IMR-90 (cell line): ENCODE results near the gene EPS8. TPM values are rescaled to one million over a fixed set of nuclear protein-coding genes. Genes with fewer than 3 reads are reported as not detected.

Source experiments
- ATAC-seq: fragments of 200-7000 bp; cut with Tn5 transposase; 2 replicates; pipeline ENCODE4 v1.9.1; 2020; ENCODE audit warnings: low read depth, mild to moderate bottlenecking, moderate library complexity
- BruUV-seq: library from RNA; stranded (reverse); fragments of 400-500 nt; replicated peaks from 2 replicates; lab custom pipeline; 2021; lab: Mats Ljungman, UMichigan
- CTCF ChIA-PET: fragments of 300-600 bp; formaldehyde crosslinking; extraction: SDS; loops from one replicate; lab custom pipeline; 2021; ENCODE audit warnings: antibody characterized with exemption; lab: Yijun Ruan, JAX
- POLR2A ChIA-PET: fragments of 300-600 bp; sonication (Branson Sonifier 250); formaldehyde crosslinking; loops from one replicate; lab custom pipeline; 2022; ENCODE audit warnings: antibody characterized with exemption; ENCODE audit not compliant: unreplicated experiment; lab: Charles Lee
- DNase-seq: peaks from one replicate; pipeline ENCODE4 v3.0.0; 2013
- H2AFZ ChIP-seq: replicated peaks from 2 replicates; pipeline ENCODE3; 2013; ENCODE audit warnings: low read length, mild to moderate bottlenecking; ENCODE audit not compliant: poor library complexity
- H2AK5ac ChIP-seq: 2 replicates; pipeline ENCODE4 v1.6.1; 2013; ENCODE audit warnings: low read depth, low read length, inconsistent platforms
- H2AK9ac ChIP-seq: replicated peaks from 2 replicates; pipeline ENCODE3; 2013; ENCODE audit warnings: mild to moderate bottlenecking, low read depth, low read length, moderate library complexity; ENCODE audit not compliant: poor library complexity
- H2BK120ac ChIP-seq: 2 replicates; pipeline ENCODE4 v1.6.1; 2013; ENCODE audit warnings: low read depth, low read length, inconsistent platforms
- H2BK15ac ChIP-seq: 3 replicates; pipeline ENCODE4 v1.6.1; 2013; ENCODE audit warnings: low read depth, low read length, inconsistent platforms
- H2BK20ac ChIP-seq: 2 replicates; pipeline ENCODE4 v1.6.1; 2013; ENCODE audit warnings: low read depth, mild to moderate bottlenecking, inconsistent platforms, low read length, moderate library complexity
- H2BK5ac ChIP-seq: 2 replicates; pipeline ENCODE4 v1.6.1; 2013; ENCODE audit warnings: mild to moderate bottlenecking, low read depth, low read length, inconsistent platforms; ENCODE audit not compliant: poor library complexity, severe bottlenecking
- H3K14ac ChIP-seq: replicated peaks from 2 replicates; pipeline ENCODE4 v1.6.1; 2013; ENCODE audit warnings: low read depth, low read length, inconsistent platforms
- H3K18ac ChIP-seq: 2 replicates; pipeline ENCODE4 v1.6.1; 2013; ENCODE audit warnings: low read depth, low read length, control low read depth
- H3K23ac ChIP-seq: 2 replicates; pipeline ENCODE4 v1.6.1; 2013; ENCODE audit warnings: low read depth, low read length, inconsistent platforms
- H3K27ac ChIP-seq: 2 replicates; pipeline ENCODE4 v1.5.1; 2013; ENCODE audit warnings: mild to moderate bottlenecking, control low read depth, low read length; ENCODE audit not compliant: insufficient read depth
- H3K27me3 ChIP-seq: 2 replicates; pipeline ENCODE4 v1.6.1; 2013; ENCODE audit warnings: low read length; ENCODE audit not compliant: control insufficient read depth, insufficient read depth
- H3K36me3 ChIP-seq: 2 replicates; pipeline ENCODE4 v1.6.1; 2013; ENCODE audit warnings: low read length, mixed read lengths; ENCODE audit not compliant: control insufficient read depth, insufficient read depth
- H3K4ac ChIP-seq: 2 replicates; pipeline ENCODE4 v1.6.1; 2013; ENCODE audit warnings: low read depth, low read length, inconsistent platforms
- H3K4me1 ChIP-seq: 2 replicates; pipeline ENCODE4 v1.6.1; 2013; ENCODE audit warnings: low read length, mixed read lengths; ENCODE audit not compliant: control insufficient read depth, insufficient read depth
- H3K4me2 ChIP-seq: 2 replicates; pipeline ENCODE4 v1.6.1; 2013; ENCODE audit warnings: low read depth, mild to moderate bottlenecking, control low read depth, low read length, moderate library complexity
- H3K4me3 ChIP-seq: 2 replicates; pipeline ENCODE4 v1.5.1; 2013; ENCODE audit warnings: low read depth, mild to moderate bottlenecking, control low read depth, low read length, moderate library complexity; ENCODE audit not compliant: insufficient read depth
- H3K56ac ChIP-seq: 2 replicates; pipeline ENCODE4 v1.6.1; 2013; ENCODE audit warnings: low read length, inconsistent platforms; ENCODE audit not compliant: insufficient read depth; ENCODE audit errors: extremely low read depth
- H3K79me1 ChIP-seq, 2 experiments: 2 replicates each; pipeline ENCODE4 v1.6.1; 2013; ENCODE audit warnings: low read length in 2 of 2, inconsistent platforms in 1 of 2, low read depth in 1 of 2
- H3K9ac ChIP-seq: 2 replicates; pipeline ENCODE4 v1.6.1; 2013; ENCODE audit warnings: low read depth, low read length, control low read depth
- H3K9me1 ChIP-seq: 2 replicates; pipeline ENCODE4 v1.6.1; 2013; ENCODE audit warnings: low read length, inconsistent platforms; ENCODE audit not compliant: insufficient read depth
- H3K9me3 ChIP-seq: 2 replicates; pipeline ENCODE4 v1.6.1; 2013; ENCODE audit warnings: low read length; ENCODE audit not compliant: control insufficient read depth, insufficient read depth
- H4K20me1 ChIP-seq: 2 replicates; pipeline ENCODE4 v1.6.1; 2013; ENCODE audit warnings: low read length, inconsistent platforms; ENCODE audit not compliant: insufficient read depth
- H4K5ac ChIP-seq: 2 replicates; pipeline ENCODE4 v1.6.1; 2013; ENCODE audit warnings: mild to moderate bottlenecking, low read depth, low read length, control low read depth
- H4K8ac ChIP-seq, 2 experiments: 2 replicates each; pipeline ENCODE4 v1.6.1; 2013; ENCODE audit warnings: low read depth in 2 of 2, low read length in 2 of 2, control low read depth in 1 of 2, inconsistent platforms in 1 of 2
- H4K91ac ChIP-seq: 2 replicates; pipeline ENCODE4 v1.6.1; 2013; ENCODE audit warnings: low read depth, low read length, inconsistent platforms; ENCODE audit not compliant: insufficient read depth
- CEBPB ChIP-seq: IDR thresholded peaks from 2 replicates; pipeline ENCODE4 v1.6.1; 2012; ENCODE audit warnings: low read depth, low read length, improper control_type of control experiment
- MXI1 ChIP-seq: IDR thresholded peaks from 2 replicates; pipeline ENCODE4 v1.6.1; 2012; ENCODE audit warnings: low read depth, mild to moderate bottlenecking, low read length, moderate library complexity, borderline replicate concordance
- NFE2L2 ChIP-seq: fragments of 150-350 bp; IDR thresholded peaks from 2 replicates; pipeline ENCODE4 v1.6.1; 2016; ENCODE audit warnings: low read depth, mild to moderate bottlenecking, low read length
- SMC3 ChIP-seq: fragments of 150-350 bp; IDR thresholded peaks from 2 replicates; pipeline ENCODE4 v1.6.1; 2016; ENCODE audit warnings: low read depth, mild to moderate bottlenecking, antibody characterized with exemption, low read length, moderate library complexity
- dilution Hi-C: fragments of 300-500 bp; cut with HindIII; formaldehyde crosslinking; loops from one replicate; pipeline ENCODE4 v1.14.3; 2018; ENCODE audit warnings: low sequenced_read_pairs; ENCODE audit not compliant: unreplicated experiment
- in situ Hi-C: fragments of 300-500 bp; cut with MboI; formaldehyde crosslinking; loops from 3 replicates; pipeline ENCODE4 v1.14.3; 2019; ENCODE audit warnings: low sequenced_read_pairs, inconsistent platforms, mixed read lengths
- intact Hi-C: fragments of 100-400 bp; cut with micrococcal nuclease; formaldehyde crosslinking; loops from 2 replicates; pipeline ENCODE4 v1.10.0; 2022
- polyA plus RNA-seq, 3 experiments: library from polyadenylated mRNA; depleted of rRNA; stranded (reverse); fragments of >200 nt; gene quantifications; 2 replicates each; pipeline ENCODE4 v1.2.3, GENCODE V29; 2012; ENCODE audit warnings: low replicate concordance in 1 of 3
- total RNA-seq: library from RNA; depleted of rRNA; stranded (reverse); fragments of >200 nt; gene quantifications from 2 replicates; pipeline ENCODE4 v1.2.3, GENCODE V29; 2012

The EPS8 gene
- total and polyA plus RNA-seq, 2 of the 4 experiments (the other 2 are of a cell fraction), result 45.1 to 104 TPM

- H3K27ac ChIP-seq, result no peak overlapping the region
These were observed 144.5 kb downstream of the EPS8 start for GRCh38 chr12:15644700-15645099.

More at GRCh38 chr12:15644700-15645099, 144.5 kb downstream of the EPS8 start:
- dilution Hi-C loops, result no loop called here
- no peak overlapping the region for H3K23ac ChIP-seq
- DNase-seq (peak; percentile 48), ATAC-seq (peak; percentile 60)
- H4K91ac ChIP-seq, result no peak overlapping the region
- H2AK5ac ChIP-seq, result no peak overlapping the region
- no peak overlapping the region for H3K18ac ChIP-seq
- peaks cover 10% of the 10 kb centered on the region for H3K9me1 ChIP-seq
- intact Hi-C loops, result loop anchor here (5.0 kb wide), 1 partner anchor 143 kb away; the partner anchor contains the start of gene EPS8
- TF ChIP-seq MXI1 (no peak), NFE2L2 (no peak), SMC3 (no peak), CEBPB (no peak)
- no peak overlapping the region for H2BK15ac ChIP-seq
- H2BK120ac ChIP-seq, result no peak overlapping the region
- H3K79me1 ChIP-seq, result peaks cover 0 to 8% of the 10 kb centered on the region in 2 experiments; a peak in 2 of 4 replicates
- no peak overlapping the region for H2BK20ac ChIP-seq
- peaks cover 5% of the 10 kb centered on the region for H3K36me3 ChIP-seq
- H2AK9ac ChIP-seq, result no peak overlapping the region
- H4K8ac ChIP-seq, result no peak overlapping the region
- no peak overlapping the region for H3K9ac ChIP-seq
- H3K4me2 ChIP-seq, result no peak overlapping the region
- H3K4ac ChIP-seq, result no peak overlapping the region
- H4K5ac ChIP-seq, result no peak overlapping the region
- no peaks in the 10 kb centered on the region for H4K20me1 ChIP-seq
- H3K4me1 ChIP-seq, result peaks cover 6% of the 10 kb centered on the region
- no peak overlapping the region for H3K14ac ChIP-seq
- H3K4me3 ChIP-seq, result no peak overlapping the region
- no peaks in the 10 kb centered on the region for H3K27me3 ChIP-seq
- no peaks in the 10 kb centered on the region; the same call in 1 of the 2 replicates for H3K9me3 ChIP-seq
- ChIA-PET POLR2A (no interaction called here), CTCF (interaction anchor here (0.8 kb wide), 1 partner anchor 951 kb away, joined by 3 read pairs; no protein-coding TSS in a partner anchor)
- BruUV-seq, result no TSS peak
- H3K56ac ChIP-seq, result no peak overlapping the region
- no peak overlapping the region for H2BK5ac ChIP-seq
- in situ Hi-C loops, result no loop called here
- no peak overlapping the region for H2AFZ ChIP-seq
